Measurements from ENCODE around the gene COL6A3. TPM values are rescaled to one million over a fixed set of nuclear protein-coding genes. Genes with fewer than 3 reads are reported as not detected.
A peak's percentile ranks its signal among the peaks of the same experiment; 100 is the strongest.

The COL6A3 gene
- total RNA-seq, 1 experiment from 2014 or later = 45.0 TPM

DNA sequence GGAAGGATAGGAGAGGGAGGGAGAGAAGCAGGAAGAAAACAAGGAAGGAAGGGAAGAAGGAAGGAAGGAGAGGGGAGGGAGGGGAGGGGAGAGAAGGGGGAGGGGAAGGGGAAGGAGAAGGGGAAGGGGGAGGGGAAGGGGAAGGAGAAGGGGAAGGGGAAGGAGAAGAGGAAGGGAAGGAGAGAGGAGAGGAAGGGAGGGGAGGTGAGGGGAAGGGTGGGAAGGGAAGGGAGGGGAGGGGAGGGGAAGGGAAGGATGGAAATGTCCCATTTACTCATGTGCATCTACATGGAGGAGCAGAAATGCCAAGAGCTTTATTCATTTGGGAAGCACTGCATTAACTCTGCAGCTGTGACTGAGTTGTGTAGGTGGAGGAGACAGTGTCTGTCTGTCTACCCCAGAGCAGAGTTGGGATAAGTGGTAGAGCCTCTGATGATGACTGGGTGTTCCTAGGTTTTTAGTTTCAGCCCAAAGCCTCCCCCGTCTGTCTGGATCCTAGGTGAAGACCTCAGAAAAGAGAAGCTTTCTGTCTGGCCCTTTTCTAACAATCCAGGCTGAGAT lies 131.3 kb downstream of the COL6A3 start:
- DNase-seq (no peak), ATAC-seq (no peak)
- no peak overlapping the region for H2AFZ ChIP-seq (ENCODE audit: low read length)
- no peaks in the 10 kb centered on the region for H4K20me1 ChIP-seq (ENCODE audit: low read length)
- no peaks in the 10 kb centered on the region for H3K9me2 ChIP-seq (replicated peaks; ENCODE audit: low read length)
- ChIA-PET POLR2A (ENCODE audit: unreplicated experiment) (no interaction called here), CTCF (no interaction called here)
- H3K27me3 ChIP-seq (ENCODE audit: low read length) = no peaks in the 10 kb centered on the region
- H3K4me3 ChIP-seq (ENCODE audit: low read length) = no peak overlapping the region
- TF ChIP-seq, protein P1, sequence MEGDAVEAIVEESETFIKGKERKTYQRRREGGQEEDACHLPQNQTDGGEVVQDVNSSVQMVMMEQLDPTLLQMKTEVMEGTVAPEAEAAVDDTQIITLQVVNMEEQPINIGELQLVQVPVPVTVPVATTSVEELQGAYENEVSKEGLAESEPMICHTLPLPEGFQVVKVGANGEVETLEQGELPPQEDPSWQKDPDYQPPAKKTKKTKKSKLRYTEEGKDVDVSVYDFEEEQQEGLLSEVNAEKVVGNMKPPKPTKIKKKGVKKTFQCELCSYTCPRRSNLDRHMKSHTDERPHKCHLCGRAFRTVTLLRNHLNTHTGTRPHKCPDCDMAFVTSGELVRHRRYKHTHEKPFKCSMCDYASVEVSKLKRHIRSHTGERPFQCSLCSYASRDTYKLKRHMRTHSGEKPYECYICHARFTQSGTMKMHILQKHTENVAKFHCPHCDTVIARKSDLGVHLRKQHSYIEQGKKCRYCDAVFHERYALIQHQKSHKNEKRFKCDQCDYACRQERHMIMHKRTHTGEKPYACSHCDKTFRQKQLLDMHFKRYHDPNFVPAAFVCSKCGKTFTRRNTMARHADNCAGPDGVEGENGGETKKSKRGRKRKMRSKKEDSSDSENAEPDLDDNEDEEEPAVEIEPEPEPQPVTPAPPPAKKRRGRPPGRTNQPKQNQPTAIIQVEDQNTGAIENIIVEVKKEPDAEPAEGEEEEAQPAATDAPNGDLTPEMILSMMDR (conservative IDR thresholded peaks at IDR 0.05; ENCODE audit: low read depth, low read length) = no peak
- TF ChIP-seq EZH2phosphoT487 (IDR thresholded peaks at IDR 0.05; ENCODE audit: borderline replicate concordance, low read length) = no peak
- no peak for TF ChIP-seq EZH2 (IDR thresholded peaks at IDR 0.05; ENCODE audit: low read length, unreplicated experiment)
- H3K27ac ChIP-seq (ENCODE audit: low read length) = no peak overlapping the region
- no peaks in the 10 kb centered on the region for H3K79me2 ChIP-seq (ENCODE audit: low read length)
- BruUV-seq (replicated peaks) = no TSS peak
- H3K9me3 ChIP-seq (ENCODE audit: low read length) = 0 out of 2 replicates have a peak, but pooled peaks cover 4% of the 10 kb centered on the region
- H3K4me2 ChIP-seq (ENCODE audit: low read length) = no peak overlapping the region
- no peak overlapping the region for H3K9ac ChIP-seq (ENCODE audit: low read length)
- peaks cover 32% of the 10 kb centered on the region for H3K4me1 ChIP-seq (ENCODE audit: insufficient read depth, low read length)
- H3K36me3 ChIP-seq (ENCODE audit: low read depth, low read length) = no peaks in the 10 kb centered on the region
- no peaks in the 10 kb centered on the region for H3F3A ChIP-seq (ENCODE audit: low read length, unreplicated experiment)
- intact Hi-C loops (cut with micrococcal nuclease) = no loop called here

GRCh38 chr2:237281836-237282306 lies 132.1 kb downstream of the COL6A3 start:
- H3K27ac ChIP-seq (ENCODE audit: low read length) = no peak overlapping the region
- H3K4me1 ChIP-seq (ENCODE audit: insufficient read depth, low read length) = peaks cover 32% of the 10 kb centered on the region
- no peak overlapping the region for H3K4me2 ChIP-seq (ENCODE audit: low read length)
- H2AFZ ChIP-seq (ENCODE audit: low read length) = no peak overlapping the region
- H3K9me2 ChIP-seq (replicated peaks; ENCODE audit: low read length) = no peaks in the 10 kb centered on the region
- no peaks in the 10 kb centered on the region for H4K20me1 ChIP-seq (ENCODE audit: low read length)
- 0 out of 2 replicates have a peak, but pooled peaks cover 4% of the 10 kb centered on the region for H3K9me3 ChIP-seq (ENCODE audit: low read length)
- intact Hi-C loops (cut with micrococcal nuclease) = no loop called here
- no peak overlapping the region for H3K4me3 ChIP-seq (ENCODE audit: low read length)
- H3K9ac ChIP-seq (ENCODE audit: low read length) = no peak overlapping the region
- no peak for ATAC-seq
- peak; percentile 52 for DNase-seq
- H3F3A ChIP-seq (ENCODE audit: low read length, unreplicated experiment) = no peaks in the 10 kb centered on the region
- ChIA-PET CTCF (no interaction called here), POLR2A (ENCODE audit: unreplicated experiment) (no interaction called here)
- no peak for TF ChIP-seq EZH2 (IDR thresholded peaks at IDR 0.05; ENCODE audit: low read length, unreplicated experiment)
- TF ChIP-seq, protein P1 (conservative IDR thresholded peaks at IDR 0.05; ENCODE audit: low read depth, low read length) = no peak
- no peak for TF ChIP-seq EZH2phosphoT487 (IDR thresholded peaks at IDR 0.05; ENCODE audit: borderline replicate concordance, low read length)
- H3K36me3 ChIP-seq (ENCODE audit: low read depth, low read length) = no peaks in the 10 kb centered on the region
- no TSS peak for BruUV-seq (replicated peaks)
- H3K79me2 ChIP-seq (ENCODE audit: low read length) = no peaks in the 10 kb centered on the region
- no peaks in the 10 kb centered on the region for H3K27me3 ChIP-seq (ENCODE audit: low read length)

- no TSS peak for BruUV-seq (replicated peaks)
- H3K36me3 ChIP-seq (ENCODE audit: low read depth, low read length) = no peaks in the 10 kb centered on the region
- no peak for DNase-seq
- H3K79me2 ChIP-seq (ENCODE audit: low read length) = no peaks in the 10 kb centered on the region
- H3K27me3 ChIP-seq (ENCODE audit: low read length) = no peaks in the 10 kb centered on the region
- H3K27ac ChIP-seq (ENCODE audit: low read length) = peak overlapping the region; percentile 64
- no peak overlapping the region for H3K9ac ChIP-seq (ENCODE audit: low read length)
- TF ChIP-seq EZH2phosphoT487 (IDR thresholded peaks at IDR 0.05; ENCODE audit: borderline replicate concordance, low read length) = no peak
- TF ChIP-seq EZH2 (IDR thresholded peaks at IDR 0.05; ENCODE audit: low read length, unreplicated experiment) = no peak
- TF ChIP-seq, protein P1 (conservative IDR thresholded peaks at IDR 0.05; ENCODE audit: low read depth, low read length) = no peak
- peaks cover 32% of the 10 kb centered on the region for H3K4me1 ChIP-seq (ENCODE audit: insufficient read depth, low read length)
- H3F3A ChIP-seq (ENCODE audit: low read length, unreplicated experiment) = no peaks in the 10 kb centered on the region
- 0 out of 2 replicates have a peak, but pooled peaks cover 4% of the 10 kb centered on the region for H3K9me3 ChIP-seq (ENCODE audit: low read length)
- POLR2A ChIA-PET (ENCODE audit: unreplicated experiment) = no interaction called here
- no peak overlapping the region for H3K4me3 ChIP-seq (ENCODE audit: low read length)
- H2AFZ ChIP-seq (ENCODE audit: low read length) = no peak overlapping the region
- ATAC-seq = no peak
- CTCF ChIA-PET = no interaction called here
- no peaks in the 10 kb centered on the region for H4K20me1 ChIP-seq (ENCODE audit: low read length)
- H3K4me2 ChIP-seq (ENCODE audit: low read length) = peak overlapping the region; percentile 59; the same call in 1 of the 2 replicates
- no peaks in the 10 kb centered on the region for H3K9me2 ChIP-seq (replicated peaks; ENCODE audit: low read length)
- intact Hi-C loops (cut with micrococcal nuclease) = no loop called here
Observed at GRCh38 chr2:237280939-237281338, 133.0 kb downstream of the COL6A3 start.

All from PC-3 (cell line).